OCI-LY1 (cell line): ENCODE data around the gene ARMC3.

ENCODE experiments used
- H2AFZ ChIP-seq: fragments of 200-600 bp; sonication (generic), shearing (Covaris generic); 2 replicates; pipeline ENCODE4 v1.6.0; 2014; ENCODE audit warnings: antibody characterized with exemption, mild to moderate bottlenecking, low read length
- H3F3A ChIP-seq: fragments of 200-600 bp; sonication (generic), shearing (Covaris generic); 2 replicates; pipeline ENCODE4 v1.6.0; 2014; ENCODE audit warnings: mild to moderate bottlenecking, antibody characterized with exemption, low read length, moderate library complexity; ENCODE audit not compliant: insufficient read depth
- H3K27ac ChIP-seq: fragments of 200-600 bp; sonication (generic); 2 replicates; pipeline ENCODE4 v1.5.1; 2014; ENCODE audit warnings: low read length, mixed run types, mild to moderate bottlenecking, low read depth; ENCODE audit not compliant: poor library complexity, severe bottlenecking
- H3K27me3 ChIP-seq: fragments of 200-600 bp; sonication (generic); 2 replicates; pipeline ENCODE4 v1.6.0; 2014; ENCODE audit warnings: antibody characterized with exemption, mild to moderate bottlenecking, low read length, moderate library complexity; ENCODE audit not compliant: insufficient read depth
- H3K36me3 ChIP-seq: fragments of 200-600 bp; sonication (generic); 2 replicates; pipeline ENCODE4 v1.6.1; 2014; ENCODE audit warnings: mild to moderate bottlenecking, antibody characterized with exemption, low read length, moderate library complexity, mixed read lengths; ENCODE audit not compliant: insufficient read depth
- H3K4me1 ChIP-seq: fragments of 200-600 bp; sonication (generic); 2 replicates; pipeline ENCODE4 v1.5.1; 2014; ENCODE audit warnings: mild to moderate bottlenecking, low read length, moderate library complexity; ENCODE audit not compliant: insufficient read depth, severe bottlenecking
- H3K4me2 ChIP-seq: fragments of 200-600 bp; sonication (generic), shearing (Covaris generic); 2 replicates; pipeline ENCODE4 v1.6.1; 2014; ENCODE audit warnings: low read length
- H3K4me3 ChIP-seq: fragments of 200-600 bp; sonication (generic); 2 replicates; pipeline ENCODE4 v1.5.1; 2014; ENCODE audit warnings: low read length, low read depth, mild to moderate bottlenecking, mixed read lengths; ENCODE audit not compliant: poor library complexity, severe bottlenecking
- H3K79me2 ChIP-seq: fragments of 200-600 bp; shearing (Covaris generic); 2 replicates; pipeline ENCODE4 v1.6.1; 2016; ENCODE audit warnings: mixed run types, low read length, mixed read lengths; ENCODE audit not compliant: insufficient read depth
- H3K9ac ChIP-seq: fragments of 200-600 bp; sonication (generic), shearing (Covaris generic); 2 replicates; pipeline ENCODE4 v1.6.1; 2014; ENCODE audit warnings: mild to moderate bottlenecking, low read length, mixed read lengths
- H3K9me2 ChIP-seq: fragments of 200-600 bp; sonication (generic), shearing (Covaris generic); 2 replicates; pipeline ENCODE4 v1.6.1; 2014; ENCODE audit warnings: low read depth, mild to moderate bottlenecking, low read length, mixed read lengths
- H3K9me3 ChIP-seq: fragments of 200-600 bp; shearing (Covaris generic); 2 replicates; pipeline ENCODE4 v1.6.1; 2014; ENCODE audit warnings: low read length, mixed read lengths
- H4K20me1 ChIP-seq: fragments of 200-600 bp; sonication (generic), shearing (Covaris generic); 2 replicates; pipeline ENCODE4 v1.6.0; 2016; ENCODE audit warnings: mild to moderate bottlenecking, low read length; ENCODE audit not compliant: insufficient read depth
- EZH2 ChIP-seq: fragments of 200-600 bp; sonication (generic), shearing (Covaris generic); IDR thresholded peaks from 2 replicates; pipeline ENCODE4 v1.8.0; 2017; ENCODE audit warnings: borderline replicate concordance, mixed run types, mild to moderate bottlenecking, antibody characterized with exemption, low read length, moderate library complexity, mixed read lengths
- TF ChIP-seq, protein P1 (sequence below): fragments of 200-600 bp; sonication (generic), shearing (Covaris generic); IDR thresholded peaks from 2 replicates; pipeline ENCODE4 v1.5.1; 2017; ENCODE audit warnings: mild to moderate bottlenecking, antibody characterized with exemption, low read length, moderate library complexity, mixed read lengths

The ARMC3 gene

DNA sequence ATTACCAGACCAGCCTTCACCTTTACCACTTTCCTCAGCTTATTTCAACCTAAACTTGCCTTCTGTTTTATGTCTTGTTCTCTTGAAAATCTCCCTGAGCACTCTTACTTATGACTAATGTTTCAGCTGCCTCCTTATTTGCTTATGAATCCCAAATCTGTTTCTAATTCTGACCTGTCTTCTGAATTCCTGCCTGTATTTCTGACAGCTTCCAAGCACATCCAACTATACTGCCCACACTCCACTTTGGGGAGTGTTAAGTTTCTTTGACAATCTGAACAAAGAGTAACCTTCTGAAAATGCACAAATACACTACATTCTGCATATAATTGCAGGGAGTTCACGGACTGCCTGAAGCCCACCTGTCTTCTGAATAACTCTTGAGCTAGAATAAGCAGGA lies 48.7 kb downstream of the ARMC3 start:
- Histone ChIP-seq H3K4me1 (no peaks in the 10 kb centered on the region), H3K9me2 (no peaks in the 10 kb centered on the region), H3K9me3 (no peaks in the 10 kb centered on the region), H3F3A (no peaks in the 10 kb centered on the region), H3K9ac (no peak overlapping the region), H4K20me1 (no peaks in the 10 kb centered on the region), H3K4me2 (no peak overlapping the region), H3K27ac (no peak overlapping the region), H3K27me3 (no peaks in the 10 kb centered on the region), H3K4me3 (no peak overlapping the region), H3K79me2 (no peaks in the 10 kb centered on the region), H2AFZ (no peak overlapping the region), H3K36me3 (no peaks in the 10 kb centered on the region)
- no peak for TF ChIP-seq EZH2
- TF ChIP-seq, protein P1, sequence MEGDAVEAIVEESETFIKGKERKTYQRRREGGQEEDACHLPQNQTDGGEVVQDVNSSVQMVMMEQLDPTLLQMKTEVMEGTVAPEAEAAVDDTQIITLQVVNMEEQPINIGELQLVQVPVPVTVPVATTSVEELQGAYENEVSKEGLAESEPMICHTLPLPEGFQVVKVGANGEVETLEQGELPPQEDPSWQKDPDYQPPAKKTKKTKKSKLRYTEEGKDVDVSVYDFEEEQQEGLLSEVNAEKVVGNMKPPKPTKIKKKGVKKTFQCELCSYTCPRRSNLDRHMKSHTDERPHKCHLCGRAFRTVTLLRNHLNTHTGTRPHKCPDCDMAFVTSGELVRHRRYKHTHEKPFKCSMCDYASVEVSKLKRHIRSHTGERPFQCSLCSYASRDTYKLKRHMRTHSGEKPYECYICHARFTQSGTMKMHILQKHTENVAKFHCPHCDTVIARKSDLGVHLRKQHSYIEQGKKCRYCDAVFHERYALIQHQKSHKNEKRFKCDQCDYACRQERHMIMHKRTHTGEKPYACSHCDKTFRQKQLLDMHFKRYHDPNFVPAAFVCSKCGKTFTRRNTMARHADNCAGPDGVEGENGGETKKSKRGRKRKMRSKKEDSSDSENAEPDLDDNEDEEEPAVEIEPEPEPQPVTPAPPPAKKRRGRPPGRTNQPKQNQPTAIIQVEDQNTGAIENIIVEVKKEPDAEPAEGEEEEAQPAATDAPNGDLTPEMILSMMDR, result no peak

- H3F3A ChIP-seq, result no peaks in the 10 kb centered on the region
- no peaks in the 10 kb centered on the region for H3K4me1 ChIP-seq
- H3K79me2 ChIP-seq, result no peaks in the 10 kb centered on the region
- H3K9me3 ChIP-seq, result no peaks in the 10 kb centered on the region
- H3K9ac ChIP-seq, result no peak overlapping the region
- H2AFZ ChIP-seq, result no peak overlapping the region
- no peaks in the 10 kb centered on the region for H3K36me3 ChIP-seq
- H3K9me2 ChIP-seq, result no peaks in the 10 kb centered on the region
- H3K27me3 ChIP-seq, result no peaks in the 10 kb centered on the region
- no peak overlapping the region for H3K4me2 ChIP-seq
- no peak for TF ChIP-seq EZH2
- TF ChIP-seq, protein P1, result no peak
- H3K4me3 ChIP-seq, result no peak overlapping the region
- H3K27ac ChIP-seq, result no peak overlapping the region
- no peaks in the 10 kb centered on the region for H4K20me1 ChIP-seq
These were observed 49.9 kb downstream of the ARMC3 start for GRCh38 chr10:22977751-22978150.

- Histone ChIP-seq H3K27me3 (no peaks in the 10 kb centered on the region), H2AFZ (no peak overlapping the region), H3K79me2 (no peaks in the 10 kb centered on the region), H3K9me2 (no peaks in the 10 kb centered on the region), H3K4me1 (no peaks in the 10 kb centered on the region), H3K27ac (no peak overlapping the region), H3K4me2 (no peak overlapping the region), H3K9me3 (no peaks in the 10 kb centered on the region), H3K4me3 (no peak overlapping the region), H3K9ac (no peak overlapping the region), H3F3A (no peaks in the 10 kb centered on the region), H3K36me3 (no peaks in the 10 kb centered on the region), H4K20me1 (no peaks in the 10 kb centered on the region)
- TF ChIP-seq, protein P1, result no peak
- no peak for TF ChIP-seq EZH2
These were observed 50.4 kb downstream of the ARMC3 start for GRCh38 chr10:22978287-22978686.
